WTC11 (cell line): ENCODE measurements around the gene ADAMTS9.

Experiments
- CREB1 ChIP-seq: sonication (generic); formaldehyde crosslinking; IDR thresholded peaks from 2 replicates; pipeline ENCODE4 v1.8.0; 2023; ENCODE audit warnings: mild to moderate bottlenecking, missing genetic modification reagents
- KAT7 ChIP-seq: sonication (generic); formaldehyde crosslinking; IDR thresholded peaks from 2 replicates; pipeline ENCODE4 v1.8.1; 2023; ENCODE audit warnings: missing genetic modification reagents, mild to moderate bottlenecking, borderline replicate concordance
- SMAD3 ChIP-seq: sonication (generic); formaldehyde crosslinking; IDR thresholded peaks from 2 replicates; pipeline ENCODE4 v1.8.0; 2022; ENCODE audit warnings: missing genetic modification reagents, mild to moderate bottlenecking, borderline replicate concordance
- TF ChIP-seq, protein P1 (sequence below): fragments of 200-600 bp; IDR thresholded peaks from 2 replicates; pipeline ENCODE4 v1.8.0; 2022; ENCODE audit warnings: antibody characterized with exemption
- TF ChIP-seq, protein P2 (sequence below): sonication (generic); formaldehyde crosslinking; IDR thresholded peaks from 2 replicates; pipeline ENCODE4 v1.8.0; 2022; ENCODE audit warnings: mild to moderate bottlenecking, missing genetic modification reagents
- TF ChIP-seq, protein P3 (sequence below): fragments of 250-450 bp; sonication (Bioruptor Pico); IDR thresholded peaks from 2 replicates; pipeline ENCODE4 v1.9.0; 2021; ENCODE audit warnings: moderate library complexity, mild to moderate bottlenecking, inconsistent platforms, borderline replicate concordance

DNA sequence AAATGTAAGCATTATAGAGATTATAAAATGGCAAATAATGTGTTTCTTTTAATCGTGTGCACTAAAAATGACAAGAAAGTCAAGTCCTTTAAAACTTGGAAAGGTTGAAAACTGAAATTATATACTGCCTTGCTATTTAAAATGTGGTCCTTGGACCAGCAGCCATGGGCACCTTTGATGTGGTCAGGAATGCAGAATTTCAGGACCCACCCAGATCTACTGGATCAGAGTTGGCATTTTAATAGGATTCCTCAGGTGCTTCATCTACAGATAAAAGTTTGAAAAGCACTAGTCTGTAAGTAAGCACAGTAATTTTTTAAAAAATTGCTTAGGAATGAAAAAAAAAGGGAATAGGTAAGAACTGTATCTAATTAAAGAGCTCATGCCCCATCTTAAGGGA, 55.8 kb downstream of the ADAMTS9 start:
- TF ChIP-seq, protein P1, sequence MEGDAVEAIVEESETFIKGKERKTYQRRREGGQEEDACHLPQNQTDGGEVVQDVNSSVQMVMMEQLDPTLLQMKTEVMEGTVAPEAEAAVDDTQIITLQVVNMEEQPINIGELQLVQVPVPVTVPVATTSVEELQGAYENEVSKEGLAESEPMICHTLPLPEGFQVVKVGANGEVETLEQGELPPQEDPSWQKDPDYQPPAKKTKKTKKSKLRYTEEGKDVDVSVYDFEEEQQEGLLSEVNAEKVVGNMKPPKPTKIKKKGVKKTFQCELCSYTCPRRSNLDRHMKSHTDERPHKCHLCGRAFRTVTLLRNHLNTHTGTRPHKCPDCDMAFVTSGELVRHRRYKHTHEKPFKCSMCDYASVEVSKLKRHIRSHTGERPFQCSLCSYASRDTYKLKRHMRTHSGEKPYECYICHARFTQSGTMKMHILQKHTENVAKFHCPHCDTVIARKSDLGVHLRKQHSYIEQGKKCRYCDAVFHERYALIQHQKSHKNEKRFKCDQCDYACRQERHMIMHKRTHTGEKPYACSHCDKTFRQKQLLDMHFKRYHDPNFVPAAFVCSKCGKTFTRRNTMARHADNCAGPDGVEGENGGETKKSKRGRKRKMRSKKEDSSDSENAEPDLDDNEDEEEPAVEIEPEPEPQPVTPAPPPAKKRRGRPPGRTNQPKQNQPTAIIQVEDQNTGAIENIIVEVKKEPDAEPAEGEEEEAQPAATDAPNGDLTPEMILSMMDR: no peak
- TF ChIP-seq, protein P2, sequence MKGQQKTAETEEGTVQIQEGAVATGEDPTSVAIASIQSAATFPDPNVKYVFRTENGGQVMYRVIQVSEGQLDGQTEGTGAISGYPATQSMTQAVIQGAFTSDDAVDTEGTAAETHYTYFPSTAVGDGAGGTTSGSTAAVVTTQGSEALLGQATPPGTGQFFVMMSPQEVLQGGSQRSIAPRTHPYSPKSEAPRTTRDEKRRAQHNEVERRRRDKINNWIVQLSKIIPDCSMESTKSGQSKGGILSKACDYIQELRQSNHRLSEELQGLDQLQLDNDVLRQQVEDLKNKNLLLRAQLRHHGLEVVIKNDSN (CRISPR knock-in tag): no peak
- TF ChIP-seq, protein P3, sequence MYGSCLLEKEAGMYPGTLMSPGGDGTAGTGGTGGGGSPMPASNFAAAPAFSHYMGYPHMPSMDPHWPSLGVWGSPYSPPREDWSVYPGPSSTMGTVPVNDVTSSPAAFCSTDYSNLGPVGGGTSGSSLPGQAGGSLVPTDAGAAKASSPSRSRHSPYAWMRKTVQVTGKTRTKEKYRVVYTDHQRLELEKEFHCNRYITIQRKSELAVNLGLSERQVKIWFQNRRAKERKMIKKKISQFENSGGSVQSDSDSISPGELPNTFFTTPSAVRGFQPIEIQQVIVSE (CRISPR knock-in tag): no peak
- TF ChIP-seq KAT7 (CRISPR knock-in tag) (no peak), CREB1 (CRISPR knock-in tag) (no peak), SMAD3 (CRISPR knock-in tag) (no peak)
